ENCODE results near the gene GGCX. TPM values are rescaled to one million over a fixed set of nuclear protein-coding genes. Genes with fewer than 3 reads are reported as not detected.

Gene GGCX
- total and polyA plus RNA-seq, 2 experiments from 2014 or later, result 24.3 to 32.0 TPM

GRCh38 chr2:85506768-85507181 is 54.5 kb downstream of the GGCX start:
- DNase-seq (ENCODE audit: low read depth in 1 of 2, low spot score in 1 of 2), result no peak
- Histone ChIP-seq H3K36me3 (no peaks in the 10 kb centered on the region), H3K4me3 (no peak overlapping the region), H3K27ac (no peak overlapping the region), H3K27me3 (no peaks in the 10 kb centered on the region), H3K9me3 (ENCODE audit: low read depth) (no peaks in the 10 kb centered on the region), H3K4me1 (ENCODE audit: low read depth) (no peaks in the 10 kb centered on the region)
- TF ChIP-seq CTCF (IDR thresholded peaks at IDR 0.05; ENCODE audit: low read depth, low read length), result no peak

- Histone ChIP-seq H3K4me3 (no peak overlapping the region), H3K27ac (no peak overlapping the region), H3K36me3 (no peaks in the 10 kb centered on the region), H3K27me3 (no peaks in the 10 kb centered on the region), H3K4me1 (ENCODE audit: low read depth) (no peaks in the 10 kb centered on the region), H3K9me3 (ENCODE audit: low read depth) (no peaks in the 10 kb centered on the region)
- peak in 1 of 2 donors; percentile 42 for DNase-seq (ENCODE audit: low read depth in 1 of 2, low spot score in 1 of 2)
- no peak for TF ChIP-seq CTCF (IDR thresholded peaks at IDR 0.05; ENCODE audit: low read depth, low read length)
Measured at GRCh38 chr2:85505551-85506238, 55.6 kb downstream of the GGCX start.

- Histone ChIP-seq H3K4me3 (no peak overlapping the region), H3K9me3 (ENCODE audit: low read depth) (no peaks in the 10 kb centered on the region), H3K36me3 (no peaks in the 10 kb centered on the region), H3K4me1 (ENCODE audit: low read depth) (peaks cover 7% of the 10 kb centered on the region), H3K27me3 (no peaks in the 10 kb centered on the region), H3K27ac (no peak overlapping the region)
- peak in 1 of 2 donors; percentile 81 for DNase-seq (ENCODE audit: low read depth in 1 of 2, low spot score in 1 of 2)
- TF ChIP-seq CTCF (IDR thresholded peaks at IDR 0.05; ENCODE audit: low read depth, low read length), result no peak
Measured at GRCh38 chr2:85504778-85505261, 56.5 kb downstream of the GGCX start.

GRCh38 chr2:85503851-85504777 is 57.2 kb downstream of the GGCX start:
- H3K27ac ChIP-seq, result no peak overlapping the region
- no peak for DNase-seq (ENCODE audit: low read depth in 1 of 2, low spot score in 1 of 2)
- peaks cover 7% of the 10 kb centered on the region for H3K4me1 ChIP-seq (ENCODE audit: low read depth)

More at GRCh38 chr2:85503851-85504777, 57.2 kb downstream of the GGCX start:
- Histone ChIP-seq H3K4me3 (no peak overlapping the region), H3K36me3 (no peaks in the 10 kb centered on the region), H3K27me3 (no peaks in the 10 kb centered on the region), H3K9me3 (ENCODE audit: low read depth) (no peaks in the 10 kb centered on the region)
- no peak for TF ChIP-seq CTCF (IDR thresholded peaks at IDR 0.05; ENCODE audit: low read depth, low read length)
